Stimulated activated memory B cell treated with anti-CD40 and anti-IgM and Interleukin-4, amounts not matched to agents 10 μg/mL and 1 μg/mL and 100 μg/mL, for 72 hours (primary cell): ENCODE results near the gene IFT122.
A peak's percentile ranks its signal among the peaks of the same experiment; 100 is the strongest.

ENCODE experiments used
- ATAC-seq: fragments of 150-1000 bp; cut with Tn5 transposase; 2 replicates; pipeline ENCODE4 v1.10.0; 2021
- H3K27ac Mint-ChIP-seq: one replicate; pipeline ENCODE4 v1.8.0; 2022; ENCODE audit warnings: mild to moderate bottlenecking, mixed read lengths
- H3K27me3 Mint-ChIP-seq: one replicate; pipeline ENCODE4 v1.8.0; 2022; ENCODE audit warnings: mixed read lengths
- H3K36me3 Mint-ChIP-seq: one replicate; pipeline ENCODE4 v1.8.0; 2022; ENCODE audit warnings: mixed read lengths
- H3K4me1 Mint-ChIP-seq: one replicate; pipeline ENCODE4 v1.8.0; 2022; ENCODE audit warnings: mixed read lengths
- H3K4me3 Mint-ChIP-seq: one replicate; pipeline ENCODE4 v1.8.0; 2022; ENCODE audit warnings: mild to moderate bottlenecking, moderate library complexity, mixed read lengths
- H3K9me3 Mint-ChIP-seq: one replicate; pipeline ENCODE4 v1.8.0; 2022; ENCODE audit warnings: mixed read lengths

The IFT122 gene

DNA sequence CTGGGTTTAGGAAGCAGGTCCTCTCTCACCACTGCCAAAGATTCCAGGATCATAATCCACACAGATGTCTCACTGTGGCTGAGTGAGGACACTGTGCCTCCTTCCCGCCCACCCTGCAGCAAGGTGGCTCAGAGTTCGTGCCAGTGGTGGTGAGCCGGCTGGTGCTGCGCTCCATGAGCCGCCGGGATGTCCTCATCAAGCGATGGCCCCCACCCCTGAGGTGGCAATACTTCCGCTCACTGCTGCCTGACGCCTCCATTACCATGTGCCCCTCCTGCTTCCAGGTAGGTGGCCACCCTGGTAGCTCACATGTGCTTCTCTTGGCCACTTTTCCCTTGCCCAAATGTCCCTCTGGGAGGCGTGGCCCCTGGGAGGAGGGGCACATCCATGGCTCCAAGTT is 79.4 kb downstream of the IFT122 start:
- no peak for ATAC-seq
- H3K27me3 Mint-ChIP-seq = no peaks in the 10 kb centered on the region
- H3K9me3 Mint-ChIP-seq = no peaks in the 10 kb centered on the region
- no peak overlapping the region for H3K27ac Mint-ChIP-seq
- H3K4me3 Mint-ChIP-seq = no peak overlapping the region
- peaks cover 27% of the 10 kb centered on the region for H3K36me3 Mint-ChIP-seq
- H3K4me1 Mint-ChIP-seq = no peaks in the 10 kb centered on the region

DNA sequence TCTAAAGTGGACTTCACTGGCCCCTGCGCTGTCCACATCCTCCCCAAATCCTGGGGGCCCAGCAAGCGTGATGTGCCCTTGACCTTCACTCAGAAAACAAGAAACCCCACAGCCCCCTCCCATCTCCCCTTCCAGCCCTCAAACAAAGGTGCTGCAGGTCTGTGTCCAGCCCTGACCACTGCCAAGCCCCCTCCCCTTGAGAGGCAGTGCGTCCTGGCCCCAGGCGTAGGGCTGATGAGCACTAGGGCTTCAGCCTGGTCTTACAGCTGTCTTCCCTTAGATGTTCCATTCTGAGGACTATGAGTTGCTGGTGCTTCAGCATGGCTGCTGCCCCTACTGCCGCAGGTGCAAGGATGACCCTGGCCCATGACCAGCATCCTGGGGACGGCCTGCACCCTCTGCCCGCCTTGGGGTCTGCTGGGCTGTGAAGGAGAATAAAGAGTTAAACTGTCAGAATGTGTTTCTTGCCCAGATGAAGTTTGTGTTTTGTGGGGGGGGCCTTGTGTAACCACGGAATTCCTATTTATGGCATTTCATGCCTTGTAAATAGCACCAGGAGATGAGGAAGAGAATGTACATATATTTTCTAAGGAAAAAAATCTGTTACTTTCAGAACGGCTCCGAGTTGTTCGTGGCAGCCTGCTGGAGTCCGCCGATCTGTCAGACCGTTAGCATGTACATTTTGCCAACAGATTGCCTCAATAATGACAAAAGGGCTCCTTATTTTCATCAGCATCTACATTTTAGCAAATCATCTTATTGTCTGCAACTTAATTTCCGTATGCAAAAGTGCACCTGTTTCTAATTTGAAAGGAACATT is 80.1 kb downstream of the IFT122 start:
- Mint-ChIP-seq H3K4me1 (no peaks in the 10 kb centered on the region), H3K9me3 (no peaks in the 10 kb centered on the region), H3K27ac (no peak overlapping the region), H3K4me3 (no peak overlapping the region), H3K27me3 (no peaks in the 10 kb centered on the region), H3K36me3 (peaks cover 27% of the 10 kb centered on the region)
- ATAC-seq = no peak

DNA sequence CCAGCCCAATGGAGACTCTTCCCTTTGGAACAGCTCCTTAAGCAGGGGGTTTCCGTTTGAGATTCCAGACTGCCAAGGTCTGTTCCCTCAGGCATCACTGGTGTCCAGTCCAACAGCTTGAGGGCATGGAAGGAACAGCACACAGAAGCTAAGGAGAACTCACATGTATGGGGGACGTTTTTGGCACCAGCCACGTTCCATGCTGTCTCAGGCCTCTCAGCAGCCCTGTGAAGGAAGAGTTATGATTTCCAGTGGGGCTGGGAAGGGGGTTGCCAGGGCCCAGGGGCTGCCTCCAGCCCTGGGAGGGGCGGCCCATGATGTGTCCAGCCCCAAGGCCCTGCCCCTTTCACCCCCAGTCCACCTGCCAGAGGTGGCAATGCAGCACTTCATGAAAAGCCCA is 80.9 kb downstream of the IFT122 start:
- no peak for ATAC-seq
- no peaks in the 10 kb centered on the region for H3K9me3 Mint-ChIP-seq
- H3K27ac Mint-ChIP-seq = no peak overlapping the region
- no peaks in the 10 kb centered on the region for H3K27me3 Mint-ChIP-seq
- peaks cover 26% of the 10 kb centered on the region for H3K36me3 Mint-ChIP-seq
- H3K4me1 Mint-ChIP-seq = peaks cover 3% of the 10 kb centered on the region
- no peak overlapping the region for H3K4me3 Mint-ChIP-seq

DNA sequence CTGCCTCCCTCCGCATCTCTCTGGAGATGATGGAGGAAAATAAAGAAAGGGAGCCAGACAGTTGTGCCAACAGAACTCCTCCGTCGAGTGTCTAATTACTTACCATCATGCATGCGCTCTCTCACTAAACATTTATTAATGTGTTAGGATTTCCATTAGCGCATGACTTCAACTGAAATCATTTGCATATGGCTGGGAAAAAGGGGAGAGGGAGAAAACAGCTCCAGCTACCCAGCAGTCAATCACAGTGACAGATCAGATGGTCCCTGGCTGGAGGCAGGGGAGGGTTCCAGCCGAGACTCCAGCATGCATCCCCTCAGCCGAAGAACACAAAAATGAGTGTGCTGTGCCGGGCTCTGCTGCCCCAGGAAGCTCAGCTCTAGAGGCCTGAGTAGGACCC is 81.6 kb downstream of the IFT122 start:
- H3K9me3 Mint-ChIP-seq = no peaks in the 10 kb centered on the region
- no peak for ATAC-seq
- no peak overlapping the region for H3K4me3 Mint-ChIP-seq
- H3K27me3 Mint-ChIP-seq = no peaks in the 10 kb centered on the region
- peaks cover 19% of the 10 kb centered on the region for H3K36me3 Mint-ChIP-seq
- peaks cover 10% of the 10 kb centered on the region for H3K4me1 Mint-ChIP-seq
- H3K27ac Mint-ChIP-seq = no peak overlapping the region

DNA sequence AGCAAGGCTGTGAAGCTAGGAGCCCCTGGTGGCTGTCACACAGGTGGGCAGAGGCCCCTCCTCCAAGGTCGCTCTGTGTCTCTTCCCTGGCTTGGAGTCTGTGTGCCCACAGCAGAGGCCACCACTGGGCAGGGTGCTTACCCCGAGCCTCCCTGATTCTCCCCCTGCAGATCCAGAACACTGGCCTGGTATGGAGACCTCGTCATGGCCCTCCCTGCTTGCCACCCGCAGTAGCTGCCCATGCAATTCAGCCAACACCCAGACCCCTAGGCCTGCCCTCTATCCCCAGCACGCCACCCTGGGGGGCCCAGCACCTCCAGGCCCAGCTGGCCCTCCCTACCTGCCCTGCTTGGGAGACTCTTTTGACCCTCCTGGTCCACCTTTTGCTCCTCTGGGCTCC is 82.9 kb downstream of the IFT122 start:
- no peak overlapping the region for H3K4me3 Mint-ChIP-seq
- ATAC-seq = no peak
- H3K27ac Mint-ChIP-seq = no peak overlapping the region
- no peaks in the 10 kb centered on the region for H3K27me3 Mint-ChIP-seq
- peaks cover 11% of the 10 kb centered on the region for H3K36me3 Mint-ChIP-seq
- no peaks in the 10 kb centered on the region for H3K9me3 Mint-ChIP-seq
- peaks cover 17% of the 10 kb centered on the region for H3K4me1 Mint-ChIP-seq

DNA sequence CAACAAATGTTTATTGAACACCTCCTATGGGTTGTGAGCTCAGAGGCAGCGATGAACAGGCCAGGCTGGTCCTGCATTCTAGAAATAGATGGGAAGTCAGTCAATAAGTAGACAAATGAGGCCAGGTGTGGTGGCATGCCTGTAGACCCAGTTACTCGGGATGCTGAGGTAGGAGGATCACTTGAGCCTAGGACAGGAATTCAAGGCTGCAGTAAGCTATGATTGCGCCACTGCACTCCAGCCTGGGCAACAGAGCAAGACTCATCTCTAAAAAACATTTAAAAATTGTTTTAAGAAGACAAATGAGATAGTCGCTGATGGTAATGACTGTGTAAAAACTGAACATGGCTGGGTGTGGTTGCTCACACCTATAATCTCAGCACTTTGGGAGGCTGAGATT is 84.1 kb downstream of the IFT122 start:
- no peak for ATAC-seq
- Mint-ChIP-seq H3K4me1 (peaks cover 17% of the 10 kb centered on the region), H3K4me3 (no peak overlapping the region), H3K27me3 (no peaks in the 10 kb centered on the region), H3K27ac (no peak overlapping the region), H3K36me3 (peaks cover 8% of the 10 kb centered on the region), H3K9me3 (no peaks in the 10 kb centered on the region)

DNA sequence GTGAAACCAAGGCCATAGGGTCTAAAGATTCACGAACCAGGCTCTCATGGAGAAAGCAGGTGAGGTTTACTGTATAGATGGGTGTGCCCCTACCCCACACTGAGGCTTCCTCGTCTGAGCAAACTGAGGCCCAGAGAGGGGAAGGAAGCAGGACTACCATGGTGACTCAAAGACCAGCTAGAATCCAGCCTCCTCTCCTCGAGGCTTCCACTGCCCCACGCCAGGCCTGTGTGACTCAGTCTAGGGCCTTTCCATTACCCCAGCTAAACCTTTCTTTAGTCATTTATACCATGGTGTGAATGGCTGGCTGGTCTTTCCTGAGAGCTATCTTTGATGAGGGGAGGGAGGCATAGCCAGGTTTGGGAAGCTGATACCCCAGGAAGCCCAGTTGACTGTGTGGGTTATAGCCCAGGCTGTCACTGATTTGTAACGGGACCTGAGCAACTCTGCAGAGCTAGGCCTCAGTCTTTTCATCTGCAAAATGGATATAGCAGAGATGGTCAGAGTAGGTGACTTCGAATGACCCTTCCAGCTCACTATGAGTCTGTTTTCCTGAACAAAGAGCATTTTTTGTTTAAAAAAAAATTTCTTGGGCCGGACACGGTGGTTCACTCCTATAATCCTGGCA is 85.4 kb downstream of the IFT122 start:
- Mint-ChIP-seq H3K36me3 (no peaks in the 10 kb centered on the region), H3K4me3 (no peak overlapping the region), H3K27ac (peak overlapping the region; percentile 28), H3K9me3 (no peaks in the 10 kb centered on the region), H3K4me1 (peaks cover 17% of the 10 kb centered on the region), H3K27me3 (no peaks in the 10 kb centered on the region)
- ATAC-seq = no peak

DNA sequence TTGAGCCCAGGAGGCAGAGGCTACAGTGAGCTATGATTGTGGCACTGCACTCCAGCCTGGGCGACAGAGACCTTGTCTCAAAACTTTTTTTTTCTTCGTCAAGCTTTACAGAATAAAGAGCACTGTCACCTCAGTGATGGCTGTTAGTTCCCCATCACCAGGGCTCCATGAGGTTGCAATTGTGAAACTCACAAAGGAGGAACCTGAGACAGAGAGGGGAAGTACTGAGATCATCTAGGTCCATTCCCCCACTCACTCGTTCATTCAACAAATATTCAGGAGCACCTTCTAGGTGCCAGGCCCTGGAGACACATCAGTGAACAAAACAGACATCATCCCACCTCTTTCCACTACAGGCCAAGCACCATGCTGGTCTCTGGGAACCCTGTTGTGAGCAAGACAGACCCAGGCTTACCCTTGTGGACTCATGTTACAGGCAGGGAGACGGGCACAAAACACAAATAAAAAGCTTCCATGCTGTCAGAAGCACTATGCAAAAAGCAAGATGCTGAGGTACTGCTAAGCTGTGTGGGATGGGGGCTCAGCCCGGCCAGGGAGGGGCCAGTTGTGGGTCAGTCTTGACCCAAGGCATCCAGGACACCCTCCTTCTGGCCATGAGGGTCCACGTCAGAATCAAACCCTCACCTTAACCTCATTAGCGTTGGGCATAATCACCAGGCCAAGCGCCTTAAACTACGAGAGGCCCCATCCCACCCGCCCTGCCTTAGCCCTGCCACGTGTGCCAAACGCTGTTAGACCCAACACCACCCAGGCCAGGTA is 86.3 kb downstream of the IFT122 start:
- Mint-ChIP-seq H3K4me1 (peaks cover 17% of the 10 kb centered on the region), H3K4me3 (no peak overlapping the region), H3K9me3 (no peaks in the 10 kb centered on the region), H3K27me3 (peaks cover 8% of the 10 kb centered on the region), H3K27ac (peak overlapping the region; percentile 28), H3K36me3 (no peaks in the 10 kb centered on the region)
- peak; percentile 97 for ATAC-seq

DNA sequence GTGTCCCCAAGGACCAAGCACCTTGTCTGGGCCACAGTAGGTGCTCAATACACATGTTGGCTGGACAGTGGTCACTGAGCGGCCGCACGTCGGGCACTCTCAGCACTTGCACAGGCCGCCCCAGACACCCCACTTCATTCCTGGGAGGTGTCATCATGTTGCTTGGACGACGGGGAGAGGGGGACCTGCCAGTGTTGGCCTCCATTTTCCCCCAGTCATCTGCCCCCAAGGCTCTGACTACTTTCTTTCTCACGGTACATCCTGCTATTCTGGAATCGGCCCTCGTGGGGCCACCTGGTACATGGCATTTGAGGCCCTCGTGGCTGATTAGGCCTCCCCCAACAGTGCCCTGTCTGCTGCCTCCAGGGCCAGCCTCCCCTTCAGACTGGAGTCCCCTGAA is 87.2 kb downstream of the IFT122 start:
- peak overlapping the region; percentile 28 for H3K27ac Mint-ChIP-seq
- ATAC-seq = no peak
- H3K4me3 Mint-ChIP-seq = no peak overlapping the region
- no peaks in the 10 kb centered on the region for H3K9me3 Mint-ChIP-seq
- peaks cover 17% of the 10 kb centered on the region for H3K27me3 Mint-ChIP-seq
- peaks cover 17% of the 10 kb centered on the region for H3K4me1 Mint-ChIP-seq
- no peaks in the 10 kb centered on the region for H3K36me3 Mint-ChIP-seq

DNA sequence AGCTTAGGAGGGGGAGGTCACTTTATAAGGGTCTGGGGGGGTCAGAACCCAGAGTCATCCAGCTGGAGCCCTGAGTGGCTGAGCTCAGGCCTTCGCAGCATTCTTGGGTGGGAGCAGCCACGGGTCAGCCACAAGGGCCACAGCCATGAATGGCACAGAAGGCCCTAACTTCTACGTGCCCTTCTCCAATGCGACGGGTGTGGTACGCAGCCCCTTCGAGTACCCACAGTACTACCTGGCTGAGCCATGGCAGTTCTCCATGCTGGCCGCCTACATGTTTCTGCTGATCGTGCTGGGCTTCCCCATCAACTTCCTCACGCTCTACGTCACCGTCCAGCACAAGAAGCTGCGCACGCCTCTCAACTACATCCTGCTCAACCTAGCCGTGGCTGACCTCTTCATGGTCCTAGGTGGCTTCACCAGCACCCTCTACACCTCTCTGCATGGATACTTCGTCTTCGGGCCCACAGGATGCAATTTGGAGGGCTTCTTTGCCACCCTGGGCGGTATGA is 88.6 kb downstream of the IFT122 start, which contains the start of gene RHO:
TSS of gene RHO (plus strand) at position 51 of the 512 bp plus-strand sequence. CDS start at position 146, 95 bp downstream.
- no peaks in the 10 kb centered on the region for H3K36me3 Mint-ChIP-seq
- no peaks in the 10 kb centered on the region for H3K9me3 Mint-ChIP-seq
- H3K4me3 Mint-ChIP-seq = no peak within 1 kb of the TSS
- H3K27ac Mint-ChIP-seq = peak within 1 kb of the TSS; percentile 28
- peaks cover 17% of the 10 kb centered on the region for H3K4me1 Mint-ChIP-seq
- ATAC-seq = no peak
- H3K27me3 Mint-ChIP-seq = peaks cover 24% of the 10 kb centered on the region

DNA sequence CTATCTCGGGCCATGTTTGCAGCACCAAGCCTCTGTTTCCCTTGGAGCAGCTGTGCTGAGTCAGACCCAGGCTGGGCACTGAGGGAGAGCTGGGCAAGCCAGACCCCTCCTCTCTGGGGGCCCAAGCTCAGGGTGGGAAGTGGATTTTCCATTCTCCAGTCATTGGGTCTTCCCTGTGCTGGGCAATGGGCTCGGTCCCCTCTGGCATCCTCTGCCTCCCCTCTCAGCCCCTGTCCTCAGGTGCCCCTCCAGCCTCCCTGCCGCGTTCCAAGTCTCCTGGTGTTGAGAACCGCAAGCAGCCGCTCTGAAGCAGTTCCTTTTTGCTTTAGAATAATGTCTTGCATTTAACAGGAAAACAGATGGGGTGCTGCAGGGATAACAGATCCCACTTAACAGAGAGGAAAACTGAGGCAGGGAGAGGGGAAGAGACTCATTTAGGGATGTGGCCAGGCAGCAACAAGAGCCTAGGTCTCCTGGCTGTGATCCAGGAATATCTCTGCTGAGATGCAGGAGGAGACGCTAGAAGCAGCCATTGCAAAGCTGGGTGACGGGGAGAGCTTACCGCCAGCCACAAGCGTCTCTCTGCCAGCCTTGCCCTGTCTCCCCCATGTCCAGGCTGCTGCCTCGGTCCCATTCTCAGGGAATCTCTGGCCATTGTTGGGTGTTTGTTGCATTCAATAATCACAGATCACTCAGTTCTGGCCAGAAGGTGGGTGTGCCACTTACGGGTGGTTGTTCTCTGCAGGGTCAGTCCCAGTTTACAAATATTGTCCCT is 89.6 kb downstream of the IFT122 start:
- Mint-ChIP-seq H3K27me3 (peaks cover 24% of the 10 kb centered on the region), H3K27ac (peak overlapping the region; percentile 28), H3K36me3 (no peaks in the 10 kb centered on the region), H3K4me3 (no peak overlapping the region), H3K9me3 (no peaks in the 10 kb centered on the region), H3K4me1 (peaks cover 17% of the 10 kb centered on the region)
- no peak for ATAC-seq

DNA sequence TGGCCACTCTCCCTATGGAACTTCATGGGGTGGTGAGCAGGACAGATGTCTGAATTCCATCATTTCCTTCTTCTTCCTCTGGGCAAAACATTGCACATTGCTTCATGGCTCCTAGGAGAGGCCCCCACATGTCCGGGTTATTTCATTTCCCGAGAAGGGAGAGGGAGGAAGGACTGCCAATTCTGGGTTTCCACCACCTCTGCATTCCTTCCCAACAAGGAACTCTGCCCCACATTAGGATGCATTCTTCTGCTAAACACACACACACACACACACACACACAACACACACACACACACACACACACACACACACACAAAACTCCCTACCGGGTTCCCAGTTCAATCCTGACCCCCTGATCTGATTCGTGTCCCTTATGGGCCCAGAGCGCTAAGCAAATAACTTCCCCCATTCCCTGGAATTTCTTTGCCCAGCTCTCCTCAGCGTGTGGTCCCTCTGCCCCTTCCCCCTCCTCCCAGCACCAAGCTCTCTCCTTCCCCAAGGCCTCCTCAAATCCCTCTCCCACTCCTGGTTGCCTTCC is 90.3 kb downstream of the IFT122 start:
- Mint-ChIP-seq H3K4me1 (peaks cover 17% of the 10 kb centered on the region), H3K27me3 (peaks cover 24% of the 10 kb centered on the region), H3K9me3 (no peaks in the 10 kb centered on the region), H3K4me3 (no peak overlapping the region), H3K36me3 (no peaks in the 10 kb centered on the region), H3K27ac (peak overlapping the region; percentile 65)
- no peak for ATAC-seq

DNA sequence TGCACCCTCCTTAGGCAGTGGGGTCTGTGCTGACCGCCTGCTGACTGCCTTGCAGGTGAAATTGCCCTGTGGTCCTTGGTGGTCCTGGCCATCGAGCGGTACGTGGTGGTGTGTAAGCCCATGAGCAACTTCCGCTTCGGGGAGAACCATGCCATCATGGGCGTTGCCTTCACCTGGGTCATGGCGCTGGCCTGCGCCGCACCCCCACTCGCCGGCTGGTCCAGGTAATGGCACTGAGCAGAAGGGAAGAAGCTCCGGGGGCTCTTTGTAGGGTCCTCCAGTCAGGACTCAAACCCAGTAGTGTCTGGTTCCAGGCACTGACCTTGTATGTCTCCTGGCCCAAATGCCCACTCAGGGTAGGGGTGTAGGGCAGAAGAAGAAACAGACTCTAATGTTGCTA is 90.8 kb downstream of the IFT122 start:
- no peak overlapping the region for H3K4me3 Mint-ChIP-seq
- peaks cover 24% of the 10 kb centered on the region for H3K27me3 Mint-ChIP-seq
- ATAC-seq = no peak
- H3K4me1 Mint-ChIP-seq = peaks cover 15% of the 10 kb centered on the region
- H3K27ac Mint-ChIP-seq = peak overlapping the region; percentile 65
- no peaks in the 10 kb centered on the region for H3K9me3 Mint-ChIP-seq
- no peaks in the 10 kb centered on the region for H3K36me3 Mint-ChIP-seq

DNA sequence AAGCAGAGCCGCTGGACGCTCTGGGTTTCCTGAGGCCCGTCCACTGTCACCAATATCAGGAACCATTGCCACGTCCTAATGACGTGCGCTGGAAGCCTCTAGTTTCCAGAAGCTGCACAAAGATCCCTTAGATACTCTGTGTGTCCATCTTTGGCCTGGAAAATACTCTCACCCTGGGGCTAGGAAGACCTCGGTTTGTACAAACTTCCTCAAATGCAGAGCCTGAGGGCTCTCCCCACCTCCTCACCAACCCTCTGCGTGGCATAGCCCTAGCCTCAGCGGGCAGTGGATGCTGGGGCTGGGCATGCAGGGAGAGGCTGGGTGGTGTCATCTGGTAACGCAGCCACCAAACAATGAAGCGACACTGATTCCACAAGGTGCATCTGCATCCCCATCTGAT is 91.7 kb downstream of the IFT122 start:
- Mint-ChIP-seq H3K27me3 (peaks cover 24% of the 10 kb centered on the region), H3K9me3 (no peaks in the 10 kb centered on the region), H3K36me3 (no peaks in the 10 kb centered on the region), H3K4me3 (no peak overlapping the region), H3K4me1 (peaks cover 7% of the 10 kb centered on the region), H3K27ac (no peak overlapping the region)
- ATAC-seq = no peak
